K562 (cell line): Measurements from ENCODE around the gene PLPPR2. TPM values are rescaled to one million over a fixed set of nuclear protein-coding genes. Genes with fewer than 3 reads are reported as not detected.

Experiments used
- ATF3 ChIP-seq, 2 experiments: fragments of 450-650 bp in 1 of 2; sonication (generic) in 1 of 2; formaldehyde crosslinking in 1 of 2; IDR thresholded peaks in 1 of 2; conservative IDR thresholded peaks in 1 of 2; 2 replicates each; pipeline versions ENCODE4 v1.6.1 to v1.8.1; 2016 to 2023; ENCODE audit warnings: mild to moderate bottlenecking in 2 of 2, moderate library complexity in 2 of 2, inconsistent platforms in 1 of 2, missing genetic modification reagents in 1 of 2
- BDP1 ChIP-seq: IDR thresholded peaks from 3 replicates; pipeline ENCODE4 v1.6.1; 2011; ENCODE audit not compliant: insufficient read length, insufficient read depth
- EP300 ChIP-seq: IDR thresholded peaks from 2 replicates; pipeline ENCODE4 v1.6.1; 2012; ENCODE audit warnings: low read length, improper control_type of control experiment
- ETV6 ChIP-seq, 3 experiments: fragments of 150-350 bp in 1 of 3; sonication (generic) in 1 of 3; formaldehyde crosslinking in 1 of 3; IDR thresholded peaks; 2 replicates each; pipeline versions ENCODE4 v1.6.1 to v1.8.0; 2014 to 2022; ENCODE audit warnings: borderline replicate concordance in 2 of 3, low read depth in 2 of 3, antibody characterized with exemption in 1 of 3, low read length in 1 of 3, mild to moderate bottlenecking in 1 of 3, missing genetic modification reagents in 1 of 3
- MAX ChIP-seq: sonication (generic); formaldehyde crosslinking; IDR thresholded peaks from 2 replicates; pipeline ENCODE4 v1.9.0; 2022; ENCODE audit warnings: mild to moderate bottlenecking, missing genetic modification reagents
- NCOA4 ChIP-seq: fragments of 450-650 bp; IDR thresholded peaks from 2 replicates; pipeline ENCODE4 v1.6.1; 2018; ENCODE audit warnings: mild to moderate bottlenecking; ENCODE audit not compliant: partially characterized antibody
- NFE2L1 ChIP-seq: fragments of 450-650 bp; IDR thresholded peaks from 2 replicates; pipeline ENCODE4 v1.6.1; 2016; ENCODE audit warnings: missing genetic modification characterization, low read depth, mild to moderate bottlenecking, missing compliant biosample characterization, moderate library complexity, borderline replicate concordance
- NKRF ChIP-seq: fragments of 450-650 bp; IDR thresholded peaks from 2 replicates; pipeline ENCODE4 v1.6.1; 2016; ENCODE audit warnings: borderline replicate concordance
- NR0B1 ChIP-seq: fragments of 450-650 bp; IDR thresholded peaks from one replicate; pipeline ENCODE4 v1.6.1; 2018; ENCODE audit warnings: mild to moderate bottlenecking, moderate library complexity; ENCODE audit not compliant: partially characterized antibody
- PBX2 ChIP-seq, 2 experiments: IDR thresholded peaks in 1 of 2; conservative IDR thresholded peaks in 1 of 2; 2 replicates each; pipeline ENCODE4 v1.6.1; 2016; ENCODE audit warnings: low read depth in 2 of 2, mild to moderate bottlenecking in 1 of 2, missing compliant biosample characterization in 1 of 2, missing genetic modification characterization in 1 of 2, moderate library complexity in 1 of 2
- PHF21A ChIP-seq: fragments of 450-650 bp; IDR thresholded peaks from 2 replicates; pipeline ENCODE4 v1.6.1; 2017; ENCODE audit warnings: low read depth, borderline replicate concordance
- RBM34 ChIP-seq: fragments of 200-400 bp; formaldehyde crosslinking; IDR thresholded peaks from 2 replicates; pipeline ENCODE4 v1.6.1; 2018; ENCODE audit warnings: low read length, borderline replicate concordance; ENCODE audit not compliant: insufficient read depth
- SMAD4 ChIP-seq: fragments of 250-450 bp; sonication (Bioruptor Pico); conservative IDR thresholded peaks from 2 replicates; pipeline ENCODE4 v1.8.0; 2021; ENCODE audit warnings: inconsistent platforms, mild to moderate bottlenecking, moderate library complexity
- TCF15 ChIP-seq: fragments of 250-450 bp; sonication (Bioruptor Pico); IDR thresholded peaks from 2 replicates; pipeline ENCODE4 v1.8.0; 2022; ENCODE audit warnings: moderate library complexity, mild to moderate bottlenecking, inconsistent platforms
- TSC22D4 ChIP-seq: fragments of 450-650 bp; IDR thresholded peaks from 2 replicates; pipeline ENCODE4 v1.6.1; 2016; ENCODE audit warnings: missing genetic modification characterization, missing biosample characterization, control low read depth
- ZNF347 ChIP-seq: fragments of 450-650 bp; formaldehyde crosslinking; IDR thresholded peaks from 2 replicates; pipeline ENCODE4 v1.4.0; 2020; ENCODE audit warnings: low read depth, mild to moderate bottlenecking, moderate library complexity
- polyA plus RNA-seq, 8 experiments: library from polyadenylated mRNA; depleted of rRNA in 4 of 8; stranded (reverse) in 5 of 8; unstranded in 3 of 8; fragments of >200 nt; fragmentation: Nextera tagmentation in 2 of 8; fragmentation: Illumina TruSeq in 1 of 8; extraction: Ambion mirVana in 2 of 8; extraction: Trizol in 1 of 8; gene quantifications; 2 replicates each; pipeline versions ENCODE4 v1.2.1 to v1.2.3, GENCODE V29; 2011 to 2014; ENCODE audit warnings: inconsistent platforms in 1 of 8, missing spikeins in 1 of 8
- total RNA-seq, 7 experiments: library from RNA; depleted of rRNA in 6 of 7; stranded (reverse); fragments of >200 nt in 6 of 7; fragmentation: Illumina TruSeq in 2 of 7; extraction: Trizol in 2 of 7; gene quantifications; 2 replicates each; pipeline versions ENCODE4 v1.2.1 to v1.2.3, GENCODE V29; 2011 to 2021; ENCODE audit warnings: low replicate concordance in 1 of 7

PLPPR2 gene
- total and polyA plus RNA-seq, 9 of the 15 experiments (the other 6 are each of a cell fraction or from before 2014, with no cell fraction given) = 0.49 to 15.9 (median 3.4) TPM

GRCh38 chr19:11355160-11356073 lies at the start of gene PLPPR2 (continued):
- TF ChIP-seq TCF15 (CRISPR knock-in tag) = no peak
- no peak for TF ChIP-seq NFE2L1 (tag)
- no peak for TF ChIP-seq NR0B1
- TF ChIP-seq NKRF = no peak
- TF ChIP-seq PHF21A = no peak
- no peak for TF ChIP-seq ETV6 (IDR thresholded peaks at IDR 0.05; ENCODE audit: borderline replicate concordance in 1 of 2, low read depth in 2 of 2, low read length in 1 of 2)
- TF ChIP-seq ETV6 (CRISPR knock-in tag; IDR thresholded peaks at IDR 0.05; ENCODE audit: borderline replicate concordance) = no peak
- TF ChIP-seq MAX = peak; percentile 52
- TF ChIP-seq BDP1 = no peak
- no peak for TF ChIP-seq PBX2 (CRISPR knock-in tag; IDR thresholded peaks at IDR 0.05; ENCODE audit: low read depth)
- no peak for TF ChIP-seq PBX2 (tag; conservative IDR thresholded peaks at IDR 0.05; ENCODE audit: low read depth)
- TF ChIP-seq ZNF347 (CRISPR knock-in tag) = no peak
- no peak for TF ChIP-seq TSC22D4 (tag)
- peak; percentile 65 for TF ChIP-seq SMAD4 (CRISPR knock-in tag)
- no peak for TF ChIP-seq ATF3 (IDR thresholded peaks at IDR 0.05)
- TF ChIP-seq ATF3 (CRISPR knock-in tag; conservative IDR thresholded peaks at IDR 0.05) = no peak
- no peak for TF ChIP-seq RBM34
- TF ChIP-seq NCOA4 = peak; percentile 22
- TF ChIP-seq EP300 = no peak
